ENCODE measurements around the gene BRD3OS. TPM values are rescaled to one million over a fixed set of nuclear protein-coding genes. Genes with fewer than 3 reads are reported as not detected.

BRD3OS gene
- total and polyA plus RNA-seq, 4 experiments from 2014 or later, result 18.3 to 33.1 (median 19.9) TPM

GRCh38 chr9:134054891-134055811 is 29.9 kb downstream of the BRD3OS start:
- Mint-ChIP-seq H3K36me3 (peaks cover 9 to 22% of the 10 kb centered on the region in 2 donors), H3K4me1 (peaks cover 8 to 29% (median 23%) of the 10 kb centered on the region in 4 donors), H3K27me3 (no peaks in the 10 kb centered on the region), H3K9me3 (no peaks in the 10 kb centered on the region), H3K27ac (no peak overlapping the region), H3K4me3 (no peak overlapping the region)
- Histone ChIP-seq H3K4me1 (ENCODE audit: insufficient read depth, low read length) (peaks cover 10% of the 10 kb centered on the region), H3K4me3 (ENCODE audit: low read length in 2 of 2) (no peak overlapping the region), H3K27ac (ENCODE audit: low read depth, low read length) (no peak overlapping the region), H3K27me3 (ENCODE audit: insufficient read depth, low read length) (no peaks in the 10 kb centered on the region), H3K9me3 (ENCODE audit: control insufficient read depth in 1 of 2, low read length in 2 of 2) (no peaks in the 10 kb centered on the region), H3K36me3 (ENCODE audit: insufficient read depth, low read length) (peaks cover 1% of the 10 kb centered on the region)
- CTCF ChIA-PET (ENCODE audit: partially characterized antibody), result no interaction called here
- no peak for DNase-seq
- intact Hi-C loops (cut with micrococcal nuclease), result no loop called here
- POLR2A ChIA-PET (ENCODE audit: partially characterized antibody), result no interaction called here

GRCh38 chr9:134055981-134056461 is 30.7 kb downstream of the BRD3OS start:
- DNase-seq, result no peak
- Mint-ChIP-seq H3K4me1 (peaks cover 11 to 38% (median 30%) of the 10 kb centered on the region in 4 donors), H3K36me3 (peaks cover 8 to 15% of the 10 kb centered on the region in 2 donors), H3K27me3 (no peaks in the 10 kb centered on the region), H3K9me3 (no peaks in the 10 kb centered on the region), H3K27ac (peak overlapping the region in 1 of 7 donors; percentile 52), H3K4me3 (no peak overlapping the region)
- no peak overlapping the region for H3K4me3 ChIP-seq (ENCODE audit: low read length in 2 of 2)
- POLR2A ChIA-PET (ENCODE audit: partially characterized antibody), result no interaction called here
- CTCF ChIA-PET (ENCODE audit: partially characterized antibody), result no interaction called here
- intact Hi-C loops (cut with micrococcal nuclease), result no loop called here
- H3K27ac ChIP-seq (ENCODE audit: low read depth, low read length), result no peak overlapping the region
- H3K27me3 ChIP-seq (ENCODE audit: insufficient read depth, low read length), result no peaks in the 10 kb centered on the region
- peaks cover 18% of the 10 kb centered on the region for H3K4me1 ChIP-seq (ENCODE audit: insufficient read depth, low read length)
- H3K36me3 ChIP-seq (ENCODE audit: insufficient read depth, low read length), result no peaks in the 10 kb centered on the region
- no peaks in the 10 kb centered on the region for H3K9me3 ChIP-seq (ENCODE audit: control insufficient read depth in 1 of 2, low read length in 2 of 2)

DNA sequence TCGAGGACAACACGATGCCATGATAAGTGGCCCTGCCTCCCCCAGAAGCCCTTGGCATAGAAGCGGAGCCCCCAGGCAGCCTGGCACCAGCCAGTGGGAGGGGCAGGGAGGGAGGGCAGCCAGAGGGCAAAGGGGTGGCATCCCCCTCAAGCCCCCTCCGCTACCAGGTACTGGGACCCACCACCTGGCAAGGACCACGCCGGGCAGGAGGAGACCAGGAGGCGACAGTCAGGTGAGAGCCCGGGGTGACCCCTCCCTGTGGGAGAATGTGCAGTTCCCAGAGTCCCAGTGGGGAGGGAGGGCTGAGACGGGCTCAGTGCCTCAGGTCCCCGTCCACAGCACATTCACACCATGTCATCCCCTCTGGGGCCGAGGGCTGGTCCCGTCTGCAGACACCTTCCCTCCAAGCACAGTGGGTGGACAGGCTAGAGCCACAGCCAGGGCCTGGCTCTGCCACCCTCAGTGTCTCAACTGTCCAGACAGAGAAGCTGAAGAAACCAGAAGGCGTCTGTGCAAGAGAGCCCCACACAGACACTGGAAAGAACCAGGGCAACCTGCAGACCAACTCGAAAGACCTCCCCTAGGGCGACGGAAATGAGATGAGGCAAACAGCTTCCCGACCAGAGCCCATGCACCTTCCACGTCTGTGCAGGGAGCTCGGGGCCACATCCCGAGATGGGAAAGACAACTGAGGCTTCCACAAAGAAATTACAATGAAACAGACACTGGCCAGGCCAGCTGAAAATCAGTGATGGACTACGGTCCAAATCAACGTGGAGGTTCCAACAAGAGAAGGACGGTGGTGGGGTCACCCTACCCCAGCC is 31.4 kb downstream of the BRD3OS start:
- ChIA-PET CTCF (ENCODE audit: partially characterized antibody) (no interaction called here), POLR2A (ENCODE audit: partially characterized antibody) (no interaction called here)
- Histone ChIP-seq H3K4me1 (ENCODE audit: insufficient read depth, low read length) (peaks cover 25% of the 10 kb centered on the region), H3K4me3 (ENCODE audit: low read length in 2 of 2) (no peak overlapping the region), H3K27me3 (ENCODE audit: insufficient read depth, low read length) (no peaks in the 10 kb centered on the region), H3K9me3 (ENCODE audit: control insufficient read depth in 1 of 2, low read length in 2 of 2) (no peaks in the 10 kb centered on the region), H3K36me3 (ENCODE audit: insufficient read depth, low read length) (no peaks in the 10 kb centered on the region), H3K27ac (ENCODE audit: low read depth, low read length) (no peak overlapping the region)
- peak overlapping the region in 3 of 7 donors; percentile 36 to 51 (median 48) for H3K27ac Mint-ChIP-seq
- H3K4me1 Mint-ChIP-seq, result peaks cover 12 to 43% (median 31%) of the 10 kb centered on the region in 4 donors
- H3K36me3 Mint-ChIP-seq, result peaks cover under 1 to 9% of the 10 kb centered on the region in 2 donors
- no peaks in the 10 kb centered on the region for H3K27me3 Mint-ChIP-seq
- no peak overlapping the region for H3K4me3 Mint-ChIP-seq
- intact Hi-C loops (cut with micrococcal nuclease), result no loop called here
- no peaks in the 10 kb centered on the region for H3K9me3 Mint-ChIP-seq
- no peak for DNase-seq

DNA sequence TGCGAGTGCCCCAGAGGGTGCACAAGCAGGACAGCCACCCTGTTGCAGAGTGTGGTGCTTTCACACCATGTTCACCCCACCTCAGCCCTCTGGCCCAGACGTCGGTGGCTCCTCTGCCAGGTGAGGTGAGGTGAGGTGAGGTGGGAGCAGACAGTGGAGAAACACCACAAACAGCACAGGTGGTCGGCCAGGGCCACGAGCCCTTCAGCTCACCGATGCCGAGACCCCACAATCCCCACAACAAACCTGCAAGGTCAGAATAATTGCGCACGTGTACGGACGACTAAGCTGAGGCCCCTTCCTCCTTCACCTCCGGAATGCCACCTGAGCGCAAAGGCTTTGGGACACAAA is 32.0 kb downstream of the BRD3OS start:
- H3K4me1 Mint-ChIP-seq, result peaks cover 14 to 46% (median 32%) of the 10 kb centered on the region in 4 donors
- H3K4me3 Mint-ChIP-seq, result no peak overlapping the region
- Histone ChIP-seq H3K36me3 (ENCODE audit: insufficient read depth, low read length) (no peaks in the 10 kb centered on the region), H3K4me3 (ENCODE audit: low read length in 2 of 2) (no peak overlapping the region), H3K27ac (ENCODE audit: low read depth, low read length) (no peak overlapping the region), H3K27me3 (ENCODE audit: insufficient read depth, low read length) (no peaks in the 10 kb centered on the region), H3K9me3 (ENCODE audit: control insufficient read depth in 1 of 2, low read length in 2 of 2) (no peaks in the 10 kb centered on the region), H3K4me1 (ENCODE audit: insufficient read depth, low read length) (peaks cover 28% of the 10 kb centered on the region)
- ChIA-PET POLR2A (ENCODE audit: partially characterized antibody) (no interaction called here), CTCF (ENCODE audit: partially characterized antibody) (no interaction called here)
- DNase-seq, result no peak
- peaks cover 0 to 5% of the 10 kb centered on the region in 2 donors for H3K36me3 Mint-ChIP-seq
- intact Hi-C loops (cut with micrococcal nuclease), result no loop called here
- peak overlapping the region in 1 of 7 donors; percentile 48 for H3K27ac Mint-ChIP-seq
- no peaks in the 10 kb centered on the region for H3K9me3 Mint-ChIP-seq
- no peaks in the 10 kb centered on the region for H3K27me3 Mint-ChIP-seq

GRCh38 chr9:134057751-134058701 is 32.7 kb downstream of the BRD3OS start:
- H3K36me3 Mint-ChIP-seq, result peaks cover 0 to 3% of the 10 kb centered on the region in 2 donors
- no peak overlapping the region for H3K27ac Mint-ChIP-seq
- ChIA-PET CTCF (ENCODE audit: partially characterized antibody) (no interaction called here), POLR2A (ENCODE audit: partially characterized antibody) (no interaction called here)
- no peaks in the 10 kb centered on the region for H3K9me3 Mint-ChIP-seq
- Histone ChIP-seq H3K36me3 (ENCODE audit: insufficient read depth, low read length) (no peaks in the 10 kb centered on the region), H3K9me3 (ENCODE audit: control insufficient read depth in 1 of 2, low read length in 2 of 2) (no peaks in the 10 kb centered on the region), H3K27me3 (ENCODE audit: insufficient read depth, low read length) (no peaks in the 10 kb centered on the region), H3K4me1 (ENCODE audit: insufficient read depth, low read length) (peaks cover 28% of the 10 kb centered on the region), H3K27ac (ENCODE audit: low read depth, low read length) (no peak overlapping the region), H3K4me3 (ENCODE audit: low read length in 2 of 2) (no peak overlapping the region)
- intact Hi-C loops (cut with micrococcal nuclease), result no loop called here
- peaks cover 16 to 53% (median 38%) of the 10 kb centered on the region in 4 donors for H3K4me1 Mint-ChIP-seq
- DNase-seq, result no peak
- no peaks in the 10 kb centered on the region for H3K27me3 Mint-ChIP-seq
- H3K4me3 Mint-ChIP-seq, result no peak overlapping the region

DNA sequence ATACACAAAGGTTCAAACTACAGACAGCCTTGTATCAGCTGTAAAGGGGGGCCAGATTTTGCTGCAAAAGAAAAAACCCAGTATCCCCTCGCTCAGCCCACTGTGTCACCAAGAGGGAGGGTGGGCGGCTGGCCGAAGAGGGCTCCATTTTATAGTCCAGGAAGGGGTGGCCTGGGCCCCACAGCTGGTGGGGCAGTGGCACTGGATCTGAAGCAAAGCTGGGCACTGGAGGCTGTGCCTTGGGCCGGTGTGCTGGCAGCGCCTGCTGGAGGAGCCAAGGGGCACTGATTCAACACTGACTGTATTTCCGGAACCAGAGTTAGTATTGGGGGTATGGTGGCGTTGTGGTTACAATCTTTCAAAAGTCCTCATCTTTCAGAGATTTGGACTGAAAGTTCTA is 33.4 kb downstream of the BRD3OS start:
- Histone ChIP-seq H3K27me3 (ENCODE audit: insufficient read depth, low read length) (no peaks in the 10 kb centered on the region), H3K4me1 (ENCODE audit: insufficient read depth, low read length) (peaks cover 28% of the 10 kb centered on the region), H3K36me3 (ENCODE audit: insufficient read depth, low read length) (no peaks in the 10 kb centered on the region), H3K9me3 (ENCODE audit: control insufficient read depth in 1 of 2, low read length in 2 of 2) (no peaks in the 10 kb centered on the region), H3K27ac (ENCODE audit: low read depth, low read length) (no peak overlapping the region), H3K4me3 (ENCODE audit: low read length in 2 of 2) (no peak overlapping the region)
- POLR2A ChIA-PET (ENCODE audit: partially characterized antibody), result no interaction called here
- H3K36me3 Mint-ChIP-seq, result peaks cover 0 to 3% of the 10 kb centered on the region in 2 donors
- intact Hi-C loops (cut with micrococcal nuclease), result no loop called here
- no peak overlapping the region for H3K4me3 Mint-ChIP-seq
- peaks cover 16 to 55% (median 44%) of the 10 kb centered on the region in 4 donors for H3K4me1 Mint-ChIP-seq
- DNase-seq, result no peak
- CTCF ChIA-PET (ENCODE audit: partially characterized antibody), result no interaction called here
- peak overlapping the region in 1 of 7 donors; percentile 37 for H3K27ac Mint-ChIP-seq
- no peaks in the 10 kb centered on the region for H3K27me3 Mint-ChIP-seq
- H3K9me3 Mint-ChIP-seq, result no peaks in the 10 kb centered on the region
